GM19328 (cell line): ENCODE results near the gene ITGB4.

Experiments
- ATAC-seq: cut with Tn5 transposase; IDR thresholded peaks from one replicate; pipeline ENCODE4 v1.9.1; 2021; ENCODE audit warnings: mild to moderate bottlenecking, moderate library complexity; ENCODE audit not compliant: unreplicated experiment

Gene ITGB4

GRCh38 chr17:75731086-75731715 lies 9.9 kb downstream of the ITGB4 start:
- ATAC-seq: no peak

- ATAC-seq: no peak
Measured at GRCh38 chr17:75731716-75732498, 10.6 kb downstream of the ITGB4 start.

- ATAC-seq: no peak
Measured at GRCh38 chr17:75733471-75733870, 12.2 kb downstream of the ITGB4 start.

- no peak for ATAC-seq
Measured at GRCh38 chr17:75734674-75735294, 13.5 kb downstream of the ITGB4 start.

GRCh38 chr17:75736173-75736835 lies 15.0 kb downstream of the ITGB4 start:
- ATAC-seq: no peak

GRCh38 chr17:75737133-75737962 lies 16.1 kb downstream of the ITGB4 start:
- no peak for ATAC-seq

- no peak for ATAC-seq
Measured at GRCh38 chr17:75738218-75738802, 17.1 kb downstream of the ITGB4 start.

- ATAC-seq: no peak
Measured at GRCh38 chr17:75739174-75739573, 17.9 kb downstream of the ITGB4 start.

GRCh38 chr17:75739801-75740200 lies 18.5 kb downstream of the ITGB4 start:
- ATAC-seq: no peak

- no peak for ATAC-seq
Measured at GRCh38 chr17:75740215-75740614, 19.0 kb downstream of the ITGB4 start.

- ATAC-seq: no peak
Measured at GRCh38 chr17:75740631-75741077, 19.4 kb downstream of the ITGB4 start.

- no peak for ATAC-seq
Measured at GRCh38 chr17:75742337-75742736, 21.1 kb downstream of the ITGB4 start.

- ATAC-seq: no peak
Measured at GRCh38 chr17:75743625-75744206, 22.5 kb downstream of the ITGB4 start.

- ATAC-seq: no peak
Measured at GRCh38 chr17:75748706-75749105, 27.4 kb downstream of the ITGB4 start.

GRCh38 chr17:75749545-75750389 lies 28.5 kb downstream of the ITGB4 start:
- ATAC-seq: no peak

- no peak for ATAC-seq
Measured at GRCh38 chr17:75750661-75751423, 29.6 kb downstream of the ITGB4 start.

- no peak for ATAC-seq
Measured at GRCh38 chr17:75751676-75752404, 30.6 kb downstream of the ITGB4 start.

- no peak for ATAC-seq
Measured at GRCh38 chr17:75752405-75752709, 31.1 kb downstream of the ITGB4 start.
